SJCRH30 (cell line): ENCODE measurements around the gene HERC2. TPM values are rescaled to one million over a fixed set of nuclear protein-coding genes. Genes with fewer than 3 reads are reported as not detected.
"Not testable (repeated sequence)": the region's sequence is repeated elsewhere in the genome, so short reads cannot be mapped to it uniquely, and the experiment has no call there.

Experiments
- DNase-seq, 2 experiments: peaks; one replicate each; pipeline ENCODE4 v3.0.0-alpha.2; 2015 to 2020
- H3K27ac ChIP-seq: fragments of 250-450 bp; sonication (Bioruptor Pico); 2 replicates; pipeline ENCODE4 v1.5.1; 2020; ENCODE audit warnings: mild to moderate bottlenecking, moderate library complexity
- H3K27me3 ChIP-seq: fragments of 250-450 bp; sonication (Bioruptor Pico); 2 replicates; pipeline ENCODE4 v1.5.1; 2020; ENCODE audit warnings: mild to moderate bottlenecking, moderate library complexity
- H3K36me3 ChIP-seq: fragments of 250-450 bp; sonication (Bioruptor Pico); 2 replicates; pipeline ENCODE4 v1.5.1; 2020; ENCODE audit warnings: mild to moderate bottlenecking, moderate library complexity
- H3K4me1 ChIP-seq: fragments of 250-450 bp; sonication (Bioruptor Pico); 2 replicates; pipeline ENCODE4 v1.5.1; 2020; ENCODE audit warnings: mild to moderate bottlenecking, moderate library complexity
- H3K4me3 ChIP-seq: fragments of 250-450 bp; sonication (Bioruptor Pico); 2 replicates; pipeline ENCODE4 v1.5.1; 2020; ENCODE audit warnings: mild to moderate bottlenecking, moderate library complexity
- H3K9me3 ChIP-seq: fragments of 250-450 bp; sonication (Bioruptor Pico); replicated peaks from 2 replicates; pipeline ENCODE4 v1.5.1; 2020; ENCODE audit warnings: mild to moderate bottlenecking, moderate library complexity
- total RNA-seq: library from RNA; depleted of rRNA; stranded (reverse); fragments of >200 nt; shearing (Covaris generic); gene quantifications from 2 replicates; pipeline ENCODE4 v1.2.3, GENCODE V29; 2014

The HERC2 gene
- total RNA-seq, 1 experiment from 2014 or later = 41.2 TPM

DNA sequence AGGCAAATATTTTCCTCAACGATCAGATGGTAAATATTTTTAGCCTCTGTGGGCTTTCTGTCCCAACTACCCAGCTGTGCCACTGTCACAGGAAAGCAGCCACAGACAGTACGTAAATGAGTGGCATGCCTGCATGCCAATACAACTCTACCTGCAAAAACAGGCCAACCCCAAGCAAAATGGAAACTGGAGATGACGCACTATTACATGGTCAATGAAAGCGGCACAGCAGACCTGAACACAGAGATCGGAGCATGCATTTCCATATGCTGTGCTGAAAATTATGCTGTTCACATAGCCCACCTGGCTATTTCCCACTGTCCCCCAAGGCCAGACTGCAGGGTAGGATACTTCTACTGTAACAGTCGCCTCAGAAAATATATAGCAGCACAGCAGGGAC, 57.8 kb downstream of the HERC2 start:
- Histone ChIP-seq H3K4me1 (no peaks in the 10 kb centered on the region), H3K4me3 (no peak overlapping the region), H3K36me3 (peaks cover 40% of the 10 kb centered on the region), H3K27ac (no peak overlapping the region), H3K27me3 (no peaks in the 10 kb centered on the region), H3K9me3 (no peaks in the 10 kb centered on the region)
- DNase-seq = no peak

DNA sequence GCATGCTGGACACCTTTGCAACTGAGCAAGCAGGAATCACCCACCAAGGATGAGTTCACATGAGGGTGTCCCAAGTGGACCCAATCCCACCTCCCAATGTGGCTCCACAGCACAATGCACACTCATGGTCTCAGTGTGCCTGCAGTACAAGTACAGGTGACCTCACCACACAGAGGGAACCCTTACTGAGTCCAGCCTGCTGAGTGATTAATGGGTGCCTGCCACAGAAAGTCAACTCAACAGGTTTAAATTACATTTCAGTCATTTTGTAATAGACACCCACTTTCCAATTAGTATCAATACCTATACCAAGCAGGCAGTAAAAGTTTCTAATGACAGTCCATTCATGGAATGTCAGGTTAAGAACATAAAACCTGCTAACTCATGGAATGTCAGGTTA, 59.5 kb downstream of the HERC2 start:
- no peaks in the 10 kb centered on the region for H3K9me3 ChIP-seq
- no peak overlapping the region for H3K27ac ChIP-seq
- no peaks in the 10 kb centered on the region for H3K27me3 ChIP-seq
- H3K4me1 ChIP-seq = no peaks in the 10 kb centered on the region
- no peak overlapping the region for H3K4me3 ChIP-seq
- no peak for DNase-seq
- peaks cover 27% of the 10 kb centered on the region for H3K36me3 ChIP-seq

DNA sequence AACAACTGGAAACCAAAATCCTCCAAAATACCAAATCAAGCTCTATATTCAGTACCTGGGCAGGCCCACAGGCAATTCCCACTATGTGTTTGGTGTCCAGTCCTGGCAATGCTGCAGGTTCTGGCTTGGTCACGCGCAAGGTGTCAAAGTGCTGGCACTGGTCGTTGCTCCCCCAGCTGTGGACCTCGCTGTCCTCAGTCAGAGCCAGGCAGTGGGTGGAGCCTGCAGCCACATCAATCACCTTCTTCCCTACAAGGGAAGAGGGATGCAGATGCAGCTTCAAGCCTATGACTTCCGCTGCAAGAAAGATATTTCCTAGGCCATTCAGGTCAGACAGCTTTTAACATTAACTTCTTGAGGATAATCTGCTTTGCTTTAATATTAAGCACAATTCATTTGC, 61.3 kb downstream of the HERC2 start:
- Histone ChIP-seq H3K27me3 (no peaks in the 10 kb centered on the region), H3K4me1 (no peaks in the 10 kb centered on the region), H3K9me3 (no peaks in the 10 kb centered on the region), H3K4me3 (no peak overlapping the region), H3K27ac (no peak overlapping the region), H3K36me3 (peaks cover 18% of the 10 kb centered on the region)
- DNase-seq = no peak

DNA sequence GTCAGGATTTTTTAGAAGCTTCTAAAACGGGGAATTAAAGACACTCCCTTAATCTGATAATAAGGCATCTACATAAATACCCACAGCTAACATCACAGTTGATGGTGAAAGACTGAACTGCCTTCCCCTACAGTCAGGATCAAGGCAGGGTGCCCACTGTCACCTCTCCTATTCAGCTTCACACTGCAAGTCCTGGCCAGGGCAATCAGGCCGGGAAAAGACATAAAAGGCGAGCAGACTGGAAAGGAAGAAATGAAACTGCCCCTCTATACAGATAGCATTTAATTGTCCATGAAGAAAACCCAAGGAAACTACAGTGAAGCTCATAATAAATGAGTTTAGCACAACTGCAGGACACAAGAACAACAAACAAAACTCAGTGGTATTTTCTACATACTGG, 61.7 kb downstream of the HERC2 start:
- no peaks in the 10 kb centered on the region for H3K4me1 ChIP-seq
- H3K36me3 ChIP-seq = peaks cover 18% of the 10 kb centered on the region
- H3K27me3 ChIP-seq = no peaks in the 10 kb centered on the region
- DNase-seq = no peak
- no peak overlapping the region for H3K27ac ChIP-seq
- no peaks in the 10 kb centered on the region for H3K9me3 ChIP-seq
- no peak overlapping the region for H3K4me3 ChIP-seq

DNA sequence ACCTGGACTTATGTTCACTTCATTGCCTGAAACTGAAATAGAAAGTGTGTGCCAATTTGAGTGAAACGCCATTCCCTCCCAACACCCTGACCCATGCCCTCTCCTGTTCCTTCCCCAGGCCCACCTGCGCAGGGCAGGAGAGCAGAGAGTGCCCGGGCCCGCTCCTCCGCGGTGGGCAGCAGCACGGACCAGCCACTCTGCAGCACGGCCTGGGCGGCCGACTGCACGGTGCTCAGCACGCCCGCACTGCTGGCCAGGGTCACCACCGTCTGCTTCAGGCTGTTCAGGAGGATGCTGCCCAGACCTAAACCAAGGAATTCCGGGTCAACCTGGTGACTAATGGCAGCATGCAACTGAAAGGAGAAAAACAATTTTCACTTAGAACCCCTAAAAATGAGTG, 66.0 kb downstream of the HERC2 start:
- H3K9me3 ChIP-seq = no peaks in the 10 kb centered on the region
- no peaks in the 10 kb centered on the region for H3K4me1 ChIP-seq
- no peaks in the 10 kb centered on the region for H3K27me3 ChIP-seq
- DNase-seq = no peak
- no peak overlapping the region for H3K27ac ChIP-seq
- H3K4me3 ChIP-seq = no peak overlapping the region
- peaks cover 32% of the 10 kb centered on the region for H3K36me3 ChIP-seq

DNA sequence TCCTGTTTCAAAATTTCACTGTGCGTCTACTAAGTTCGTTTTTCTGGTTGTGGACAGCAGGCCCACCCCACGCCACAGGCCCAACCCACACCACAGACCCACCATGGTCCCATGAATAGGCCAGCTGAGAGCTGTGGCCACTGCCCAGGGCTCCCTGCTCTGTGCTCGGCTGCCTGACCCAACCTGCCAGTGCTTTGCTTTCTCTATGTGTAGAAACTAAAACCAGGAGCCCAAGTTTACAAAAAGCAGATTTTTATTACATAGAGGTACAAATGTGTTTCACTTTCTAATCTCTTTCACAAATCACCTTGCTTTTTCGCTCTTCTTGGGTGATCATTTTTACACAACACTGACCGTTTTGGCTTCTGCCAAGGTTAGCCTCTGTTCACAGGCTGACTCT, 69.1 kb downstream of the HERC2 start:
- Histone ChIP-seq H3K9me3 (no peaks in the 10 kb centered on the region), H3K36me3 (peaks cover 45% of the 10 kb centered on the region), H3K4me1 (no peaks in the 10 kb centered on the region), H3K4me3 (no peak overlapping the region), H3K27ac (no peak overlapping the region), H3K27me3 (no peaks in the 10 kb centered on the region)
- DNase-seq = no peak

DNA sequence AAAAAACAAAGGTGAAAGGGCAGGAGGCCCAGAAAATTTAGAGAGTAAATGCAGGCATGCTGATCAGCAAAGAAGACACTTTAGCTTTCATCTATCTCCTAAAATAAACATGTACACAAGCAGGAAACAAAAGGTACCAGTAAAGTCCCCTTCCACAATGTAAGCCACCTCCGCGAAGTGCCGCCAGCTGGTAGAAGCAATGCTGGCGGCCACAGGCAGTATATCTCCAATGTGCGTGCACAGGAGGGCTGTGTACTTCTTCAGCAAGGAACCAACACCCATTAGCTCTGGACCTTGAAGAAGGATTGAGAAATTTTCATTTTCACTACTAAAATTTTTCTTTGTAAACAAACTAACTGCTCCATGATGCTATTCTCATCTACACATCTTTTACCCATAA, 75.4 kb downstream of the HERC2 start:
- H3K9me3 ChIP-seq = no peaks in the 10 kb centered on the region
- no peak overlapping the region for H3K27ac ChIP-seq
- H3K27me3 ChIP-seq = no peaks in the 10 kb centered on the region
- H3K4me1 ChIP-seq = no peaks in the 10 kb centered on the region
- no peak for DNase-seq
- peaks cover 62% of the 10 kb centered on the region for H3K36me3 ChIP-seq
- H3K4me3 ChIP-seq = no peak overlapping the region

DNA sequence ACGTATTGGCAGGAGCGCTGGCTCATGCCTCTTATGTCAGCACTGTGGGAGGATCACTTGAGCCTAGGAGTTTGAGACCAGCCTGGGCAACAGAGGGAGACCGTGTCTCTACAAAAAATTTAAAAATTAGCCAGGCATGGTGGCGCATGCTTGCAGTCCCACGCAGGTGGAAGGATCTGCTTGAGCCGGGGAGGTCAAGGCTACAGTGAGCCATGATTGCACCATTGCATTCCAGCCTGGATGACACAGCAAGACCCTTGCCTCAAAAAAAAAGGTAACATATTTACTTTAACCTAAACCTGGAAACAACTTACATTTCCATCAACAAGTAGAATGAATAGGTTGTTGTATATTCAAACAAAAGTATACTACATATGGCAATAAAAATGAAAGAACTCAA, 78.1 kb downstream of the HERC2 start:
- Histone ChIP-seq H3K36me3 (peaks cover 65% of the 10 kb centered on the region), H3K4me3 (no peak overlapping the region), H3K4me1 (no peaks in the 10 kb centered on the region), H3K9me3 (no peaks in the 10 kb centered on the region), H3K27ac (no peak overlapping the region), H3K27me3 (no peaks in the 10 kb centered on the region)
- DNase-seq = no peak

DNA sequence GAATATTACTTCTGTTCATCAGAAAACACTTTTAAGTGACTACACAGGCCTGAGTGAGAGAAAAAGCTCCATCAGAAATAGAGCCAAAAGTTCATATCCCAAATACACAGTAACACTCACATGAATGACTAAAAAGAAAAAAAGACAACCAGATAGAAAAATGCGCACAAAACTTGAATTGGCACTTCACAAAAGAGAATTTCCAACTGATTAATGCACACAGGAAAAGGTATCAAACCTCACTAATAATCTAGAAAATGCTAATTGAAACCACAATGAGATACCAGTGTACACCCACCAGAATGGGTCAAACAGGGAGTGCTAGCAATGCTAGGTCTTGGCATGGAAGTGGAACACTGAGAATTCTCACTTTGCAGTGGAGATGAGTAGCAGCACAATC, 78.6 kb downstream of the HERC2 start:
- Histone ChIP-seq H3K4me3 (no peak overlapping the region), H3K36me3 (peaks cover 64% of the 10 kb centered on the region), H3K27me3 (no peaks in the 10 kb centered on the region), H3K27ac (no peak overlapping the region), H3K9me3 (no peaks in the 10 kb centered on the region), H3K4me1 (no peaks in the 10 kb centered on the region)
- DNase-seq = no peak

DNA sequence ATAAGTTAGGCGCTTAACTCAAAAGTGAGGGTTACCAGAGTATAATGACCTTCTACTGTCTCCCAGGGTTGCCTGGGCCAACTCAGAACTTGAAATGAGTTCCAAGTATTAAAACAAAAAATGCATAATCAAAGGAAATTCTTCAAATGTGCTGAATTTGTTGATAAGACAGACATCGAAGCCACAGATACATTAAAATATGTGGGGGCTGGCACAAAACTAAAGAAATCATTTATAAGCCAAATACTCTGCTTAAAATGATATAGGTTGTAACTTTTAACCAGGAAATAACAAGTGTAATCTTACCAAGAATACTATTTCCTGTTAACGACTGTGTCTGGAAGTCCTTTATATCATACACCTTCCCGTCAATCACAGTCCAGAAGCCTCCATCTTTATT, 83.7 kb downstream of the HERC2 start:
- DNase-seq, H3K27me3 ChIP-seq, H3K4me3 ChIP-seq, H3K9me3 ChIP-seq, H3K4me1 ChIP-seq, H3K27ac ChIP-seq: not testable (repeated sequence)
- peaks cover 29% of the 10 kb centered on the region for H3K36me3 ChIP-seq

DNA sequence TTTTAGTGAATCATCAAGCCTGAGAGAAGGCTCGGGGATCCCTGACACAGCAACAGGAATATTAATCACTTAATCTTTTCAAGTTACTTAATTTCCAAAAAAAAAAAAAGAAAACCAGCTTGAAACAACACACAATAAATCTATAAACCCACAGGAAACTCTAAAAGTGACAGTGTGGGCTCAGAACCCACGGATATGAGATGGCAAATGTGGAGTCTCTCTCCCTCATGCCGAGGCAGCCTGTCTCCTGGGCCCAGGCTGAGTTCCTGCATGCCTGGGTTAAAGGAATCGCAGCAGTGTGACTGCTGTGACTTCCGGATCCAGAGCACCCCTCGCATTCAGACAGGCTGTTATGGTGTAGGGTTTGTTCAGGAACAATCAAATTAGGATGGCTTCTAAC, 90.2 kb downstream of the HERC2 start:
- not testable (repeated sequence) for H3K27me3 ChIP-seq, H3K4me3 ChIP-seq, H3K4me1 ChIP-seq, H3K9me3 ChIP-seq, DNase-seq, H3K27ac ChIP-seq
- peaks cover 15% of the 10 kb centered on the region for H3K36me3 ChIP-seq

DNA sequence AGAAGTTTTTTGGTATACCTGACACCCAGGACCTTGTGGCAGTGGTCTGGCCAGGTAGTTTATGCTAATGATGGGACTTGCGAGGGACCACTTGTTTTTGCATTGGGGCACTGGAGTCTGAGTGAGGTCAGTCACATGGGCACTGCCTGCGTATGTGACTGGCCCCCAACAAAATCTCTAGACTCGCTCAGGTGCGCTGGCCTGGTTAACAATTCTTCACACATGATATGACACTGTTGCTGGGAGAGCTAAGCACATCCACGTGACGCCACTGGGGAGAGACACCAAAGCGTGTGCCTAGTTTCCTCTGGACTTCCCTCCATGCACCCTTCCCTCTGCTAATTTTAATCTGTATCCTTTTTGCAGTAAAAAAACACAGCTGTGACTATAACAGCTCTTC, 90.6 kb downstream of the HERC2 start:
- peaks cover 18% of the 10 kb centered on the region for H3K36me3 ChIP-seq
- DNase-seq, H3K27ac ChIP-seq, H3K4me1 ChIP-seq, H3K9me3 ChIP-seq, H3K27me3 ChIP-seq, H3K4me3 ChIP-seq: not testable (repeated sequence)

DNA sequence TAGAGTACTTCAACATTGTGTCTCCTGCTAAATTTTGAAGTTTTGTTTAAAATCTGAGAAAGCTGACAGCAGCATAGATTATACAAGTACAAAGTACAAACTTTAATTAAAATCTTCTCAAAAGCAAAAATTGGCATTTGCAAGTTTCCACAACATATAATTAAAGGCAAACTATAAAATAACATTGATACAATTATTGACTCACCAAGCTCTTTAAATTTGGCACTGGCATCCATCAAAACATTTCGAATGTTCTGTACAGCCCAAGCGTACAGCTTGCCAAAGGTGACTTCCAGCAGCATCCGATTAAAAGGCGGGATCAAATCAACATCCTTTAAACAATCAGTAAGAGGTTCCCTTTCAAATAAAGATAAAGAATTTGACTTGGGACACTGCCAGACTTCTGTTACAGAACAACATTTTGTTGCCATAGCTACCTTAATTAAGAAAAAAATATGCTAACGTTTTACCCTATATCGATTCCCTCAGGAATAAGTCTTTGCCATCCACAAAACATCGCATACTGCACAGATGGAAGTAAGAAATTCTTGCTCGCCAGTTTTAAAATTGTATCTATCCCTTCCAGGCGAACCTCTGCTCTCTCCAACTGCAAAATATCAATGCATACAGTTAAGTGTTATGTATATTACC, 92.9 kb downstream of the HERC2 start:
- H3K4me3 ChIP-seq, H3K4me1 ChIP-seq, H3K9me3 ChIP-seq, DNase-seq, H3K27me3 ChIP-seq, H3K27ac ChIP-seq: not testable (repeated sequence)
- peaks cover 19% of the 10 kb centered on the region for H3K36me3 ChIP-seq

DNA sequence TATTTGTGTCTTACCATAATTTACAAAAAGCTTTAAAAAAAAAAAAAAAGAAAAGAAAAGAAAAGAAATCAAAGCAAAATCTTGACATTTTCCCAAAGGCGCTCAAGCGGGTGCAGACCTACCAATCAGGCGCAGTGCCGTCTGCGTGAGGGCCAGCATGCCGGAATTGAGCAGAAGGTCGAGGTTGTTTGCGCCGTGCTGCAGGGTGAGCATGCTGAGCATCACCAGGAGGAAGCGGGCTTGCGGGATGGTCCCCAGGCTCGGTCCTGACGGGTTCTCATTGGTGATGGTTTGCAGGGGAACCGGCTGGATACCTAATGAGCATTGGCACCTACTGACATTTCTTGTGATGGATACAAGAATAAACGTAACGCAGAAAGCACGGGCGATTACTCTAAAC, 93.9 kb downstream of the HERC2 start:
- Histone ChIP-seq H3K4me1 (no peaks in the 10 kb centered on the region), H3K36me3 (peaks cover 19% of the 10 kb centered on the region), H3K27ac (no peak overlapping the region), H3K27me3 (no peaks in the 10 kb centered on the region), H3K9me3 (no peaks in the 10 kb centered on the region), H3K4me3 (no peak overlapping the region)
- no peak for DNase-seq

DNA sequence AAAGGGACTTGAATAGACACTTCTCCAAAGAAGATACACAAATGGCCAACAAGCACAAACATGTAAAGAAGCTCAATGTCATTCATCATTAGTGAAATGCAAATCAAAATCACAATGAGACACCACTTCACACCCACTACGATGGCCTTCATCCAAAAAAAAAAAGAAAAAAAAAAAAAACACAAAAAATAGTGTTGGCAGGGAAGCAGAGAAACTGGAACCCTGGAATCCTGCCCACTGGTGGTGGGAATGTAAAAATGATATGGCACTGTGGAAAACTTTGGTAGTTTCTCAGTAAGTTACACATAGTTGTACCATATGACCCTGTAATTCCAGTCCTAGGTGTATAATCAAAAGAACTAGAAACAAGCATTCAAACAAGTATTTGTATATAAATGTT, 94.7 kb downstream of the HERC2 start:
- H3K27me3 ChIP-seq, H3K4me3 ChIP-seq, H3K27ac ChIP-seq, H3K4me1 ChIP-seq, H3K9me3 ChIP-seq: not testable (repeated sequence)
- H3K36me3 ChIP-seq = peaks cover 15% of the 10 kb centered on the region; the same call in 1 of the 2 replicates
- peak in 1 of 2 experiments; percentile 13 for DNase-seq

DNA sequence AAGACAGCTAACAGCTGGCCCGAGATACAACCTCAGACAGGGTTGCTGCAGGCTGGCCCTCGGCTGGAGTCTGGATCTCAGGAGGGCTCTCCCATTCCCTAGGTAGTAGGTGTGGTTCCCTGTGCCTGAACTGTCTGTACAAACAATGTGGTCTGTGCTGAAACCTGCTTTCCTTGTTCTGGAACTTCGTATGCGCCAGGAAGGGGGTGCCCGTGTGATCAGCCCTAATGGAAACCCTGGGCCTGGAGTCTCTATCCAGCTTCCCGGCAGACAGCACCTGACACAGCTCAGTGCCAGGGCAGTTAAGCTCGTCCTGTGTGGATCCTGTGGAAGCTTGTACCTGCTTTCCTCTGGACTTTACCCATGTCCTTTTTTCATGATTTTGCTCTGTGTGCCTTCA, 99.4 kb downstream of the HERC2 start:
- H3K4me1 ChIP-seq, H3K9me3 ChIP-seq, DNase-seq, H3K4me3 ChIP-seq, H3K27me3 ChIP-seq, H3K27ac ChIP-seq: not testable (repeated sequence)
- H3K36me3 ChIP-seq = peaks cover 19% of the 10 kb centered on the region; the same call in 1 of the 2 replicates
